B cell (primary cell): ENCODE results near the gene TIMELESS.

Experiments used
- CTCF ChIP-seq: fragments of 200-600 bp; IDR thresholded peaks from one replicate; pipeline ENCODE4 v1.8.0; 2022; ENCODE audit warnings: antibody characterized with exemption, mild to moderate bottlenecking
- EZH2 ChIP-seq: IDR thresholded peaks from 2 replicates; pipeline ENCODE4 v1.6.1; 2012; ENCODE audit warnings: borderline replicate concordance, low read depth, mild to moderate bottlenecking, moderate library complexity, low read length; ENCODE audit not compliant: insufficient read depth, poor library complexity, severe bottlenecking

- TF ChIP-seq CTCF (no peak), EZH2 (no peak)
Measured at GRCh38 chr12:56431288-56431687, 17.9 kb downstream of the TIMELESS start.
